ENCODE results near the gene DNMT3L.

DNMT3L gene

DNA sequence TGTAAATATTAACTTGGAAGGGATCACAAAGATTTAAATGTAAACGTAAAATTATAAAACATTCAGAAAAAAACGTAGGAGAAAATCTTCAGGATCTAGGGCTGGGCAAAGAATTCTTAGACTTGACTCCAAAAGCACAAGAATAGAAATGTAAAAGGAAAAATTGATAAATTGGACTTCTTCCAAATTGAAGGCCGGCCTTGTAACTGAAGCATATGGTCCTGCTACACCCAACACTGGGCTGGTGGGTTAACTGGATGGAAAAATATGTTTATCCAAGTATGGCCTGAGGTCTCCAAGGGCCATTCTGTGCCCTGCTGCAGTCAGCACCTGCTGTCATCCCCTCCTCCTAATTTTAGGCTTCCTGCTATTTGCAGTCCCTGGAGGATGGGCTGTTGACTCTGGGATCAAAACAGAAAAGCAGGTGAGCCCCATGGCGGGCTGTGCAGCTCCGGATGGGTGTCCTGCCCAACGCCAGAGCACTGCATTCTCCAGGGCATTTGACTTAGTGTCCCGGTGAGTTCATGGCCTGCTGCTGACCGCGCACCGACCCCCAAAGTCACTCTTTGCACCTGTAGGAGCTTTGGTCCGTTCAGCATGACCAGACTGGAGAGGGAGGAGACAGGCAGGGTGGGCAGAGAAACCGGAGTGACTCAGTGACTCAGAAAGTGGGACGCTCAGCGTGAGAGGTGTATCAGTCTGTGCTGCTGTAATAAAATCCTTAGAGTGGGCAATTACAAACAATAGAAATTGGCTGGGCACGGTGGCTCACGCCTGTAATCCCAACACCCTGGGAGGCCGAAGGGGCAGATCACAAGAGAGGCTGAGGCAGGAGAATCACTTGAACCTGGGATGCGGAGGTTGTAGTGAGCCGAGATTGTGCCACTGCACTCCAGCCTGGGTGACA lies 17.9 kb upstream of the DNMT3L start:
- no peak for DNase-seq (ENCODE audit: low spot score)

GRCh38 chr21:44275041-44275440 lies 13.3 kb upstream of the DNMT3L start:
- no peak for DNase-seq (ENCODE audit: low spot score)

- no peak for DNase-seq (ENCODE audit: low spot score)
Measured at GRCh38 chr21:44273046-44273445, 11.3 kb upstream of the DNMT3L start.

- DNase-seq (ENCODE audit: low spot score), result no peak
Measured at GRCh38 chr21:44272284-44272858, 10.7 kb upstream of the DNMT3L start.

DNA sequence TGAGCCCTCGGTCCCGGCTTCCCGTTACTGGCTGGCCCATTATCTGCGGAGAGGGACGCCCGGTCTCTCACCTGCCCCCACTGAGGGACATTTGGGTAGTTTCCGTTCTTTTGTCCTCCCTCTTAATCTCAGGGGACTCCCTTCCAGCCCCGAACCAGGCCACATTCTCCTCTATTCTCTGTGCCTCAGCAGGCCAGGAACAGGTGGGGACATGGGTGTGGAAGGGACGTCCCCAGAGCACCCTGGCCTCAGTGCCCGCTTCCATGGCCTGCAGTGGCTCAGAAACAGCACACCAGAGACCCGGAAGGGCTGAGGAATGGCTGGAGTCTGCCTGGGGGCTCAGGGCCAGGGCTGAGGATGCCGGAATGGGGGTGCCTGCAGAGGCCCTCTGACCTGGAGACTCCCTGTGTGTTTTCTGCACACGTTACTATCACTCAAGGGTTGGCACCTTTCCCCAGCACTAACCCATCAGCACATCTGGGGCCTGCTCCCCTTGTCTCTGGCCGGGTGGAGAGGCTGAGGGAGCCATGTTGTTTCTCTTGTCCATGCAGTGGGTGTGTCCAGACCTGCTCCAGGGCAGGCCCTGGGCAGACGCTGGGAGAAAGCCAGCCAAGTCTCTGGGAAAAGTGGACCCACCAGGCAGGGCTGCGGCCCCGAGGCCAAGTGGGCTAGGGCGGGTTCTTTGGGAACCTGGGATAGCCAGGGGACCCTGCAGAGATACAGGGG lies 10.0 kb upstream of the DNMT3L start:
- DNase-seq (ENCODE audit: low spot score), result no peak

- DNase-seq (ENCODE audit: low spot score), result no peak
Measured at GRCh38 chr21:44269090-44269489, 7.4 kb upstream of the DNMT3L start.

DNA sequence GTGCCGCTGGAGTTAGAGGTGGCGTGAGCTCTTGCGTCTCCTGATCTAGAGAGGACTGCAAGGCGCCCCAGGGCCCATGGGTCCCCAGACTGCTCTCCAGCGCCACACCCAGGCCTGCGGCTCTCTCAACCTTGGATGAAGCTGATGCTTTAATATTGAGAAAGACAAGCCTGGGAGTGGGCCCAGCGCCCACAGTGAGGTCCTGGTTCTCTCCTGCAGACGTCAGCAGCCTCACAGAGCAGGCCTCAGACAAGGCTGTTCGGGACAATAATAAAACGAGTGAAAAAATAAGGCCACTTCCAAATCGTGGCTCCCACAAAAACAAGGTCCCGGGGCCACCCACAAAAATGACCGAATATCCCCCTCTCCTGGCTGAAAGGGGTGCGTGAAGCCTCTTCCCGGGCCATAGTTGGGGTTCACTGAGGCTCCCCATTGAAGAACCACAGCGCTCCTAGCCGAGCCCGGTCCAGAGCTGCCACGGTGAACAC lies 6.0 kb upstream of the DNMT3L start:
- no peak for DNase-seq (ENCODE audit: low spot score)

DNA sequence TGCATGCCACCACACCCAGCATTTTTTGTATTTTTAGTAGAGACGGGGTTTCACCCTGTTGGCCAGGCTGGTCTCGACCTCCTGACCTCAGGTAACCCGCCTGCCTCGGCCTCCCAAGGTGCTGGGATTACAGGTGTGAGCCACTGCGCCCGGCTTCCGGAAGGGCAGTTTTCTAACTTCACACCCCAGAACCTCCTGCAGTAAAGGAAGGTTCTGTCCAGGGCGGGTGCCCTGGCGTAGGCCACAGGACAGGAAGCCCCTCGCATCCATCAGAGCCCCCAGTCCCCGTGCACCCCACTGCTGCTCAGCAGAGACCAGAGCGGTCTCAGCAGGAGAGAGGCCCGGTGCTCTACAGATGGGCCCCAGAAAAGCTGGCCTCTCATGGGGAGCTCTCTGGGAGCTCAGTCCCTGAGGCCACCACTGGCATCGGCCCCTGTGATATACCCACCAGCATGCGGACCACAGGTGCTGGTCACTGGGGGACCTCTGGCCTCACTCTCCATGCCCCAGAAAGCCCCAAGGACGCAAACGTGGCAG lies 4.1 kb upstream of the DNMT3L start:
- no peak for DNase-seq (ENCODE audit: low spot score)

GRCh38 chr21:44263768-44264167 lies 2.1 kb upstream of the DNMT3L start:
- no peak for DNase-seq (ENCODE audit: low spot score)

GRCh38 chr21:44263221-44263760 lies 1.6 kb upstream of the DNMT3L start:
- no peak for DNase-seq (ENCODE audit: low spot score)

DNA sequence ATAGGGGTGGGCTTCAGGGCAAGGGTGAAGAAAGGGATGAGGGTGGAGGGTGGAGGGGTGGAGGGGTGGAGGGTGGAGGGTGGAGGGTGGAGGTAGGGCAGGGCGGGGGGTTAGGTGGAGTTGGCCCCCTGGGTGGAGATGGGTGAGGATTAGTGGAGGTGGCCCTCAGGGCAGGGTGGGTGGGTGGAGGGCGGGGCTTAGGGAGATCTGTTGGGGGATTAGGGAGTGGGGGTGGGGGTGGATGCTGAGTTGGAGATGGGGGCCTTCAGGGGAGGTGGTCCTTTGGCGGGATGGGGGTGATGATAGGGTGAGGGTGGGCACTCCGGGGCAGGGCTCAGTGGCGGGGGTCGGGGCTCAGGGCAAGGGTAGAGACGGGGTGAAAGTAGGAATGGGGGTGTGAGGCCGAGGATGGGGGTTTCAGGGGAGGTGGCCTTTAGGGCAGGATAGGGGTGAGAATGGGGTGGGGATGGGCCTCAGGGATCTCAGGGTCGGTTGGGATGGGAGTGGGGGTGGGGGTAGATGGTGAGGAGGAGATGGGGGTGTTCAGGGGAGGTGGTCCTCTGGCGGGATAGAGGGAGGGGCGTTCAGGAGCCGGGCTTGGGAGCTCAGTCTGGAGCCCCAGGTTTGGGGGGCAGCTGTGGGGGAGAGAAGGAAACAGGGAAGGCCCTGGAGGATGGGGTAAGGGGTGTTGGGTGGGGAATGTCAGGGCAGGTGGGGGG lies 800 bp upstream of the DNMT3L start:
- no peak for DNase-seq (ENCODE audit: low spot score)

DNA sequence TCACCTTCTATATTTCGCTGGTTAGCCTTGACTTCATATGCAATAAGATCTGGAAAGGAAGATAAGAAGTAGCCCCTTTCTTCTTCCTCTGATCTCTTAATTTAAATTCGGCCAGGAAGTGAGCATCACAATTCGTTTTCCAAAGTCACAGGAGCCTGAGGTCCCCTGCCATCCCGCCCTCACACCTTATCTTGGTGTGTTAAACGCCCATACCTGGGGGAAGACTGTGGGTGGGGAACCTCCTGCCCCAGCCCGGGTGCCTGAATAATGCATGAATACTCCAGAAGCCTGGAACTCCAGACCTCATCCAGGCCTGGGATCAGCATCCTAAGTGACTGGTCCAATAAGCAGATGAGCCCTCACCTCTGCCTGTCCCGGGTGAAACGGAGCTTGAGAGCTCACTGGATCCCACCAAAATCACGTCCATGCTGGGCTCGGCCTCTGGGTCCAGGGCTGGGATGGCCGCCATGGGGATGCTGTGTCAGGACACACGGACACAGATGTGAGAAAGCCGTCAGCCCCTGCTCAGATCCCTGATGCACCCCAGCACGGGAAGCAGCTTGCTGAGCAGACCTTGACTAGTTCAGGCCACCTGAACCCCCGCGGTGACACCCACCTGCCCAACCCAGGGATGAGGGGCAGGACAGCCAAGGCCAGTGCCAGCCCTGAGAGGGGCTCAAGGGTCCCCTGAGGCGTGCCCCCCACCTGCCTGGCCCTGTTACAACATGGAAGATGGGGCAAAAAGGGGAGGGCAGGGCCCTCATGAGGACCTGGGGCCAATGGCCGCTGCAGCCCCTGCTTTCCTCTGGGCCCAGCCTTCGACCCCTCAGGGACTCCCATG lies 686 bp downstream of the DNMT3L start:
- DNase-seq (ENCODE audit: low spot score), result no peak

DNA sequence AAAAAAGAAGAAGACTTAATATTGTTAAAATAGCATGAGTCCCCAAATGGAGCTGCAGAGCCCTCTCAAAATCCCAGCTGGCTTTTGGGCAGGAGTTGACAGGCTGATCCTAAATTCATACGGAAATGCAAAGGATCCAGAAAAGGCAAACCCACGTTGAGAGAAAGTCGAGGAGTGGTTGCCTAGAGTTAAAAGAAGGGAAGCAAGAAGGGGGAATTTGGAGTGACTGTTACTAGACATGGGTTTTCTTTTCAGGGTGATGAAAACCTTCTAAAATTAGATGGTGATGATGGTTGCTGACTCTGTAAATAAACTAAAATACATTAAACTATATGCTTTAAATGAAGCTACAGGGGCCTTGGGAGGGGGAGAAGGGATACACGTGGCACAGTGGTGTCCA lies 1.6 kb downstream of the DNMT3L start:
- DNase-seq (ENCODE audit: low spot score), result no peak

DNA sequence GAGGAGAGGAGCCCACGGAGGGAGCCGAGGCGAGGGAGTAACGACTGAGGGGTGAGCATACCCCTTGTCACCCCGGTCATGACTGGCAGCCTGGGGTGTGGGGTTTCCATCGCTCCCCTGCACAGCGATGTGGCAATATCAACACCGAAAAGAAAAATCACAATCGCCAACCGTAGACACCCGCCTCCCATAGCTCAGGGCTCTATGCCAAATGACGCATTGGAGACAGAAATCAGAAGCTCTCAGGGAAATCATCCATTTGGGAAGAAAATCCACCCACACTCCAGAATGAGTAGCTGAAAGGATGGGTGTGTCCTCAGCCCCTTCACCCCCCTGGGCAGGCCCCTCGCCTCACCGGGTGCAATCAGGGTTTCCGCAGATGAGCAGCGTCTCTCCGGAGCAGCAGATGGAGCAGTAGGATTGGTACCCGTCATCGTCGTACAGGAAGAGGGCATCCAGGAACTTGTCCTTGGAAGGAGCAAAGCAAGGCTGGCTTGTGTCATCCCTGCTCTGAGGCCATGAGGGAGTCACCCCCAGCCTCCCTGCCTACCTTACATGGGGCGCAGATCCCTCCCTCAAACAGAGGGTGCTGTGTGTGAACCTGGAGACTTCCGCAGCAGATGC lies 2.5 kb downstream of the DNMT3L start:
- no peak for DNase-seq (ENCODE audit: low spot score)

GRCh38 chr21:44258056-44258725 lies 3.5 kb downstream of the DNMT3L start:
- no peak for DNase-seq (ENCODE audit: low spot score)

GRCh38 chr21:44255511-44255981 lies 6.2 kb downstream of the DNMT3L start:
- no peak for DNase-seq (ENCODE audit: low spot score)

- DNase-seq (ENCODE audit: low spot score), result no peak
Measured at GRCh38 chr21:44253832-44254710, 7.6 kb downstream of the DNMT3L start.

Data from activated CD4-positive, alpha-beta T cell treated with anti-CD3 and anti-CD28 coated beads, Interleukin-2, Interleukin-4, amounts not matched to agents 100 ng/mL and 50 ng/mL, durations not matched to agents 16 hours and 8 hours (primary cell).